Transverse colon (tissue), 4 donors: Measurements from ENCODE around the gene TRIM8. TPM values are rescaled to one million over a fixed set of nuclear protein-coding genes. Genes with fewer than 3 reads are reported as not detected.
A peak's percentile ranks its signal among the peaks of the same experiment; 100 is the strongest.

Experiments used
- DNase-seq: peaks from one replicate; pipeline ENCODE4 v3.0.0-alpha.2; 2019
- H3K27ac ChIP-seq, 4 donors: fragments of 200-600 bp; sonication (generic); 2 replicates each; pipeline ENCODE4 v1.5.1; 2016 to 2018; ENCODE audit warnings: inconsistent platforms in 4 of 4
- H3K27me3 ChIP-seq: fragments of 200-600 bp; sonication (generic); 2 replicates; pipeline ENCODE4 v1.5.1; 2017; ENCODE audit warnings: inconsistent platforms
- H3K36me3 ChIP-seq, 4 donors: fragments of 200-600 bp; sonication (generic); 2 replicates each; pipeline ENCODE4 v1.5.1; 2017 to 2019; ENCODE audit warnings: inconsistent platforms in 4 of 4
- H3K4me1 ChIP-seq, 4 donors: fragments of 200-600 bp; sonication (generic); 2 replicates each; pipeline ENCODE4 v1.5.1; 2017 to 2020; ENCODE audit warnings: inconsistent platforms in 4 of 4
- H3K4me3 ChIP-seq, 4 donors: fragments of 200-600 bp; sonication (generic); 1 replicate in 1 of 4; 2 replicates in 3 of 4; pipeline versions ENCODE4 v1.5.1 to v1.6.1; 2017 to 2019; ENCODE audit warnings: inconsistent platforms in 4 of 4
- H3K9me3 ChIP-seq, 2 donors: fragments of 200-600 bp; sonication (generic); 2 replicates each; pipeline ENCODE4 v1.5.1; 2017 to 2019; ENCODE audit warnings: inconsistent platforms in 2 of 2
- EP300 ChIP-seq: sonication (generic); formaldehyde crosslinking; IDR thresholded peaks from one replicate; pipeline ENCODE4 v1.6.1; 2017; ENCODE audit warnings: antibody characterized with exemption, low read depth
- POLR2A ChIP-seq: fragments of 450-650 bp; IDR thresholded peaks from one replicate; pipeline ENCODE4 v1.6.1; 2016; ENCODE audit warnings: antibody characterized with exemption, mild to moderate bottlenecking, moderate library complexity
- POLR2AphosphoS5 ChIP-seq, 3 donors: sonication (generic); formaldehyde crosslinking; IDR thresholded peaks; one replicate each; pipeline ENCODE4 v1.6.1; 2016; ENCODE audit warnings: antibody characterized with exemption in 3 of 3
- WGBS, 2 donors: methylation state at CpG; one replicate each; pipeline ENCODE4 v1.1.5; 2018; ENCODE audit warnings: low coverage in 1 of 2; 5-methylcytosine and 5-hydroxymethylcytosine counted together
- in situ Hi-C, 4 donors: fragments of 200-750 bp; cut with MboI; loops; one replicate each; pipeline versions ENCODE4 v1.15.0 to v1.15.1; 2017; ENCODE audit warnings: low sequenced_read_pairs in 3 of 4, low pct_ligation_motif_present in 1 of 4, low pct_unique_long_range_greater_than_20kb in 1 of 4
- intact Hi-C: fragments of 100-400 bp; cut with DNase I; formaldehyde crosslinking; loops from one replicate; pipeline ENCODE4 v1.15.1; 2023; ENCODE audit warnings: low total_unique reads
- total RNA-seq, 4 donors: library from RNA; depleted of rRNA; stranded (reverse); fragments of >200 nt; gene quantifications; one replicate each; pipeline ENCODE4 v1.1.0, GENCODE V29; 2016
- TF ChIP-seq, protein P1 (sequence below), 5 experiments: fragments of 200-600 bp in 3 of 5; fragments of 450-650 bp in 2 of 5; sonication (generic) in 3 of 5; IDR thresholded peaks; 1 replicate in 2 of 5; 2 replicates in 3 of 5; pipeline ENCODE4 v1.5.1; 2016 to 2017; ENCODE audit warnings: antibody characterized with exemption in 5 of 5, inconsistent platforms in 3 of 5, mild to moderate bottlenecking in 2 of 5, moderate library complexity in 1 of 5

The TRIM8 gene
- total RNA-seq, 4 donors from 2014 or later = 59.1 to 108 (median 66.8) TPM

GRCh38 chr10:102656026-102656425 lies 11.7 kb downstream of the TRIM8 start:
- Histone ChIP-seq H3K36me3 (peaks cover 0 to 34% (median 0%) of the 10 kb centered on the region in 4 donors), H3K27me3 (no peaks in the 10 kb centered on the region), H3K9me3 (no peaks in the 10 kb centered on the region), H3K27ac (peak overlapping the region in 1 of 4 donors; percentile 80), H3K4me1 (peaks cover 31 to 65% (median 39%) of the 10 kb centered on the region in 4 donors), H3K4me3 (no peak overlapping the region)
- TF ChIP-seq POLR2AphosphoS5 (IDR thresholded peaks at IDR 0.05) (no peak), EP300 (no peak), POLR2A (no peak)
- TF ChIP-seq, protein P1, sequence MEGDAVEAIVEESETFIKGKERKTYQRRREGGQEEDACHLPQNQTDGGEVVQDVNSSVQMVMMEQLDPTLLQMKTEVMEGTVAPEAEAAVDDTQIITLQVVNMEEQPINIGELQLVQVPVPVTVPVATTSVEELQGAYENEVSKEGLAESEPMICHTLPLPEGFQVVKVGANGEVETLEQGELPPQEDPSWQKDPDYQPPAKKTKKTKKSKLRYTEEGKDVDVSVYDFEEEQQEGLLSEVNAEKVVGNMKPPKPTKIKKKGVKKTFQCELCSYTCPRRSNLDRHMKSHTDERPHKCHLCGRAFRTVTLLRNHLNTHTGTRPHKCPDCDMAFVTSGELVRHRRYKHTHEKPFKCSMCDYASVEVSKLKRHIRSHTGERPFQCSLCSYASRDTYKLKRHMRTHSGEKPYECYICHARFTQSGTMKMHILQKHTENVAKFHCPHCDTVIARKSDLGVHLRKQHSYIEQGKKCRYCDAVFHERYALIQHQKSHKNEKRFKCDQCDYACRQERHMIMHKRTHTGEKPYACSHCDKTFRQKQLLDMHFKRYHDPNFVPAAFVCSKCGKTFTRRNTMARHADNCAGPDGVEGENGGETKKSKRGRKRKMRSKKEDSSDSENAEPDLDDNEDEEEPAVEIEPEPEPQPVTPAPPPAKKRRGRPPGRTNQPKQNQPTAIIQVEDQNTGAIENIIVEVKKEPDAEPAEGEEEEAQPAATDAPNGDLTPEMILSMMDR (IDR thresholded peaks at IDR 0.05) = no peak
- in situ Hi-C loops (no loop called here), intact Hi-C loops (no loop called here)
- 94% methylated on average over 12 of the region's 12 CpGs; no CpG with 5 or more reads in 1 of the 2 donors for WGBS, 2 donors
- no peak for DNase-seq

- no peak for TF ChIP-seq POLR2A
- no peak for TF ChIP-seq EP300
- no peak for TF ChIP-seq POLR2AphosphoS5 (IDR thresholded peaks at IDR 0.05)
- TF ChIP-seq, protein P1 (IDR thresholded peaks at IDR 0.05) = no peak
- 86 to 100% methylated on average over 1 to 42 of the region's 42 CpGs for WGBS, 2 donors
- H3K4me1 ChIP-seq = peaks cover 31 to 62% (median 37%) of the 10 kb centered on the region in 4 donors
- peaks cover 0 to 34% (median 0%) of the 10 kb centered on the region in 4 donors for H3K36me3 ChIP-seq
- no peaks in the 10 kb centered on the region for H3K9me3 ChIP-seq
- H3K27me3 ChIP-seq = no peaks in the 10 kb centered on the region
- H3K4me3 ChIP-seq = no peak overlapping the region
- in situ Hi-C loops (no loop called here), intact Hi-C loops (no loop called here)
- H3K27ac ChIP-seq = peak overlapping the region; percentile 78 to 81 (median 80)
- no peak for DNase-seq
Measured at GRCh38 chr10:102656791-102657371, 12.6 kb downstream of the TRIM8 start.

GRCh38 chr10:102657451-102657850 lies 13.2 kb downstream of the TRIM8 start:
- Histone ChIP-seq H3K4me3 (no peak overlapping the region), H3K9me3 (no peaks in the 10 kb centered on the region), H3K36me3 (peaks cover 0 to 34% (median 0%) of the 10 kb centered on the region in 4 donors), H3K27me3 (no peaks in the 10 kb centered on the region), H3K4me1 (peaks cover 30 to 56% (median 36%) of the 10 kb centered on the region in 4 donors), H3K27ac (peak overlapping the region; percentile 78 to 81 (median 80))
- in situ Hi-C loops (no loop called here), intact Hi-C loops (no loop called here)
- 45% methylated on average over 11 of the region's 11 CpGs; no CpG with 5 or more reads in 1 of the 2 donors for WGBS, 2 donors
- DNase-seq = no peak
- TF ChIP-seq, protein P1 (IDR thresholded peaks at IDR 0.05) = no peak
- no peak for TF ChIP-seq POLR2A
- no peak for TF ChIP-seq EP300
- no peak for TF ChIP-seq POLR2AphosphoS5 (IDR thresholded peaks at IDR 0.05)

GRCh38 chr10:102657984-102658724 lies 13.9 kb downstream of the TRIM8 start:
- WGBS, 2 donors = 20 to 48% methylated on average over 2 to 13 of the region's 13 CpGs
- Histone ChIP-seq H3K4me1 (peaks cover 28 to 50% (median 36%) of the 10 kb centered on the region in 4 donors), H3K4me3 (no peak overlapping the region), H3K27ac (peak overlapping the region; percentile 78 to 81 (median 80)), H3K9me3 (no peaks in the 10 kb centered on the region), H3K36me3 (peaks cover 0 to 34% (median 0%) of the 10 kb centered on the region in 4 donors), H3K27me3 (no peaks in the 10 kb centered on the region)
- peak; percentile 70 for DNase-seq
- in situ Hi-C loops (no loop called here), intact Hi-C loops (no loop called here)
- TF ChIP-seq, protein P1 (IDR thresholded peaks at IDR 0.05) = no peak
- TF ChIP-seq POLR2A = peak; percentile 21
- peak in 2 of 3 donors; percentile 46 to 63 for TF ChIP-seq POLR2AphosphoS5 (IDR thresholded peaks at IDR 0.05)
